ENCODE results near the gene POLR2B.

GRCh38 chr4:57020467-57021101 lies 41.9 kb downstream of the POLR2B start:
- no peak for TF ChIP-seq CTCF (IDR thresholded peaks at IDR 0.05; ENCODE audit: control extremely low read depth in 1 of 3, insufficient read depth in 1 of 3, low read depth in 1 of 3, low read length in 3 of 3)
- TF ChIP-seq RAD21 (IDR thresholded peaks at IDR 0.05 in 1 of 2, conservative IDR thresholded peaks at IDR 0.05 in 1 of 2; ENCODE audit: low read depth in 2 of 2, low read length in 2 of 2): no peak
- TF ChIP-seq POLR2A (IDR thresholded peaks at IDR 0.05; ENCODE audit: control extremely low read depth in 1 of 2, low read depth in 2 of 2, low read length in 2 of 2): no peak
- no peak for TF ChIP-seq POLR2AphosphoS5 (IDR thresholded peaks at IDR 0.05; ENCODE audit: low read depth, low read length)
- TF ChIP-seq EGR1 (IDR thresholded peaks at IDR 0.05; ENCODE audit: borderline replicate concordance, low read depth, low read length): no peak
- TF ChIP-seq EZH2 (IDR thresholded peaks at IDR 0.05; ENCODE audit: low read depth, low read length, severe bottlenecking): no peak
- TF ChIP-seq TBP (IDR thresholded peaks at IDR 0.05; ENCODE audit: low read depth, low read length): no peak
- no peak for TF ChIP-seq JUND (IDR thresholded peaks at IDR 0.05; ENCODE audit: low read length)
